ENCODE results near the gene PCDHA1.
A peak's percentile ranks its signal among the peaks of the same experiment; 100 is the strongest.

PCDHA1 gene

DNA sequence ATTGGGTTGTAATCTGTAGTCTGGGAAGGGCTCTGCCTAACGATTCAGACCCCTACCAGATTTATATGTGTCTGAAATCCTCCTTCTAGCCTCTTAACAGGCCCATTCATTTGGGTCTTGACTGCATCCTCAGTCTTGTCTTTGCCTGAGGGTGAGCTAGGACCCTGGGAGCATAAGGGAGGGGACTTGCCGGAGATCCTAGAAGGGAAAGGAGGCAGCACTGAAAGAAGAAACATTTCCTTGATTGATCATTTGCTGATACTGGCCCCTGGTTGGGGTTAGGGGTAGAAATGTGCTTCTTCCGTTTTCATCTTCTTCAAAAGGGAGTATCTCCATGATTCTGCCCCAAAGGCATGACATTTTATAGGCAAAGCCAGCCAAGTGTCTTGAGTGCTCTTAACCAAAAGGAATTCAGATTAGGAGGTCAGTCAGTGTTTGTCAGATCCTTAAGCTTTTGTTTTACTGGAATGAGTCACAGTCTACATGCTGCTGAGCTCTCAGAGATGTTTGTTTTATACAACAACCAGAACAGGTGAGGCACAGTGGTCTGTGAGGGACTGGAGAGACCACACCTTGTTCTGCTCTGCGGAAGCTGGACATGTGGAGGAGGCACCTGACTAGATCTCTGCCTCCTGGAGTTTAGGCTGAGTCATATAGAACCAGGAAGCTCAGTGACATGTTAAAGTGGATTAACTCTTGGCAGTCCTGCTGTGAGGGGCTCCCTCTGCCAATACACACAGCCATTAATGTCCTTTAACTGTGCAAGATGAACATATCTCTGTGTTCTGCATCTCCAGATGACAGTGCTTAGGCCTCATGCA lies 218.1 kb downstream of the PCDHA1 start (continued):
- TF ChIP-seq, protein P1, sequence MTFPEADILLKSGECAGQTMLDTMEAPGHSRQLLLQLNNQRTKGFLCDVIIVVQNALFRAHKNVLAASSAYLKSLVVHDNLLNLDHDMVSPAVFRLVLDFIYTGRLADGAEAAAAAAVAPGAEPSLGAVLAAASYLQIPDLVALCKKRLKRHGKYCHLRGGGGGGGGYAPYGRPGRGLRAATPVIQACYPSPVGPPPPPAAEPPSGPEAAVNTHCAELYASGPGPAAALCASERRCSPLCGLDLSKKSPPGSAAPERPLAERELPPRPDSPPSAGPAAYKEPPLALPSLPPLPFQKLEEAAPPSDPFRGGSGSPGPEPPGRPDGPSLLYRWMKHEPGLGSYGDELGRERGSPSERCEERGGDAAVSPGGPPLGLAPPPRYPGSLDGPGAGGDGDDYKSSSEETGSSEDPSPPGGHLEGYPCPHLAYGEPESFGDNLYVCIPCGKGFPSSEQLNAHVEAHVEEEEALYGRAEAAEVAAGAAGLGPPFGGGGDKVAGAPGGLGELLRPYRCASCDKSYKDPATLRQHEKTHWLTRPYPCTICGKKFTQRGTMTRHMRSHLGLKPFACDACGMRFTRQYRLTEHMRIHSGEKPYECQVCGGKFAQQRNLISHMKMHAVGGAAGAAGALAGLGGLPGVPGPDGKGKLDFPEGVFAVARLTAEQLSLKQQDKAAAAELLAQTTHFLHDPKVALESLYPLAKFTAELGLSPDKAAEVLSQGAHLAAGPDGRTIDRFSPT (tag by site-specific recombination; IDR thresholded peaks at IDR 0.05): no peak; the same call in none of the 2 replicates
- TF ChIP-seq ZNF624 (tag by site-specific recombination; IDR thresholded peaks at IDR 0.05) (no peak), ZBTB1 (tag by site-specific recombination; IDR thresholded peaks at IDR 0.05) (no peak), ZEB2 (tag by site-specific recombination; IDR thresholded peaks at IDR 0.05) (peak; percentile 59), ZNF19 (tag by site-specific recombination; IDR thresholded peaks at IDR 0.05; ENCODE audit: low read depth) (no peak), ZNF623 (tag by site-specific recombination; IDR thresholded peaks at IDR 0.05) (no peak), ZNF157 (tag by site-specific recombination; IDR thresholded peaks at IDR 0.05) (no peak), ZNF132 (tag by site-specific recombination; IDR thresholded peaks at IDR 0.05; ENCODE audit: borderline replicate concordance) (no peak), MEIS1 (CRISPR knock-in tag; IDR thresholded peaks at IDR 0.05; ENCODE audit: borderline replicate concordance) (no peak), GLI2 (tag by site-specific recombination; IDR thresholded peaks at IDR 0.05; ENCODE audit: borderline replicate concordance, low read depth) (no peak), ZFP69B (tag by site-specific recombination; IDR thresholded peaks at IDR 0.05) (no peak), BCL11A (tag by site-specific recombination; IDR thresholded peaks at IDR 0.05; ENCODE audit: low read depth) (no peak), ZNF2 (tag by site-specific recombination; IDR thresholded peaks at IDR 0.05) (no peak), ZNF24 (tag by site-specific recombination; IDR thresholded peaks at IDR 0.05) (0 out of 2 replicates have a peak, but pooled peaks have one; percentile 18), ZNF335 (tag by site-specific recombination; conservative IDR thresholded peaks at IDR 0.05) (no peak), ZNF544 (tag by site-specific recombination; IDR thresholded peaks at IDR 0.05) (no peak), GLIS1 (tag by site-specific recombination; IDR thresholded peaks at IDR 0.05) (peak; percentile 88), ZNF311 (tag by site-specific recombination; IDR thresholded peaks at IDR 0.05; ENCODE audit: borderline replicate concordance) (no peak)
- TF ChIP-seq, protein P2, sequence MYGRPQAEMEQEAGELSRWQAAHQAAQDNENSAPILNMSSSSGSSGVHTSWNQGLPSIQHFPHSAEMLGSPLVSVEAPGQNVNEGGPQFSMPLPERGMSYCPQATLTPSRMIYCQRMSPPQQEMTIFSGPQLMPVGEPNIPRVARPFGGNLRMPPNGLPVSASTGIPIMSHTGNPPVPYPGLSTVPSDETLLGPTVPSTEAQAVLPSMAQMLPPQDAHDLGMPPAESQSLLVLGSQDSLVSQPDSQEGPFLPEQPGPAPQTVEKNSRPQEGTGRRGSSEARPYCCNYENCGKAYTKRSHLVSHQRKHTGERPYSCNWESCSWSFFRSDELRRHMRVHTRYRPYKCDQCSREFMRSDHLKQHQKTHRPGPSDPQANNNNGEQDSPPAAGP (tag by site-specific recombination; IDR thresholded peaks at IDR 0.05): 0 out of 2 replicates have a peak, but pooled peaks have one; percentile 47
- TF ChIP-seq, protein P3, sequence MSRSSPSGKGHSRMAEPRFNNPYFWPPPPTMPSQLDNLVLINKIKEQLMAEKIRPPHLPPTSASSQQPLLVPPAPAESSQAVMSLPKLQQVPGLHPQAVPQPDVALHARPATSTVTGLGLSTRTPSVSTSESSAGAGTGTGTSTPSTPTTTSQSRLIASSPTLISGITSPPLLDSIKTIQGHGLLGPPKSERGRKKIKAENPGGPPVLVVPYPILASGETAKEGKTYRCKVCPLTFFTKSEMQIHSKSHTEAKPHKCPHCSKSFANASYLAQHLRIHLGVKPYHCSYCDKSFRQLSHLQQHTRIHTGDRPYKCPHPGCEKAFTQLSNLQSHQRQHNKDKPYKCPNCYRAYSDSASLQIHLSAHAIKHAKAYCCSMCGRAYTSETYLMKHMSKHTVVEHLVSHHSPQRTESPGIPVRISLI (tag by site-specific recombination; IDR thresholded peaks at IDR 0.05): no peak
- TF ChIP-seq, protein P4, sequence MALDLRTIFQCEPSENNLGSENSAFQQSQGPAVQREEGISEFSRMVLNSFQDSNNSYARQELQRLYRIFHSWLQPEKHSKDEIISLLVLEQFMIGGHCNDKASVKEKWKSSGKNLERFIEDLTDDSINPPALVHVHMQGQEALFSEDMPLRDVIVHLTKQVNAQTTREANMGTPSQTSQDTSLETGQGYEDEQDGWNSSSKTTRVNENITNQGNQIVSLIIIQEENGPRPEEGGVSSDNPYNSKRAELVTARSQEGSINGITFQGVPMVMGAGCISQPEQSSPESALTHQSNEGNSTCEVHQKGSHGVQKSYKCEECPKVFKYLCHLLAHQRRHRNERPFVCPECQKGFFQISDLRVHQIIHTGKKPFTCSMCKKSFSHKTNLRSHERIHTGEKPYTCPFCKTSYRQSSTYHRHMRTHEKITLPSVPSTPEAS (tag by site-specific recombination; IDR thresholded peaks at IDR 0.05): no peak
- TF ChIP-seq, protein P5, sequence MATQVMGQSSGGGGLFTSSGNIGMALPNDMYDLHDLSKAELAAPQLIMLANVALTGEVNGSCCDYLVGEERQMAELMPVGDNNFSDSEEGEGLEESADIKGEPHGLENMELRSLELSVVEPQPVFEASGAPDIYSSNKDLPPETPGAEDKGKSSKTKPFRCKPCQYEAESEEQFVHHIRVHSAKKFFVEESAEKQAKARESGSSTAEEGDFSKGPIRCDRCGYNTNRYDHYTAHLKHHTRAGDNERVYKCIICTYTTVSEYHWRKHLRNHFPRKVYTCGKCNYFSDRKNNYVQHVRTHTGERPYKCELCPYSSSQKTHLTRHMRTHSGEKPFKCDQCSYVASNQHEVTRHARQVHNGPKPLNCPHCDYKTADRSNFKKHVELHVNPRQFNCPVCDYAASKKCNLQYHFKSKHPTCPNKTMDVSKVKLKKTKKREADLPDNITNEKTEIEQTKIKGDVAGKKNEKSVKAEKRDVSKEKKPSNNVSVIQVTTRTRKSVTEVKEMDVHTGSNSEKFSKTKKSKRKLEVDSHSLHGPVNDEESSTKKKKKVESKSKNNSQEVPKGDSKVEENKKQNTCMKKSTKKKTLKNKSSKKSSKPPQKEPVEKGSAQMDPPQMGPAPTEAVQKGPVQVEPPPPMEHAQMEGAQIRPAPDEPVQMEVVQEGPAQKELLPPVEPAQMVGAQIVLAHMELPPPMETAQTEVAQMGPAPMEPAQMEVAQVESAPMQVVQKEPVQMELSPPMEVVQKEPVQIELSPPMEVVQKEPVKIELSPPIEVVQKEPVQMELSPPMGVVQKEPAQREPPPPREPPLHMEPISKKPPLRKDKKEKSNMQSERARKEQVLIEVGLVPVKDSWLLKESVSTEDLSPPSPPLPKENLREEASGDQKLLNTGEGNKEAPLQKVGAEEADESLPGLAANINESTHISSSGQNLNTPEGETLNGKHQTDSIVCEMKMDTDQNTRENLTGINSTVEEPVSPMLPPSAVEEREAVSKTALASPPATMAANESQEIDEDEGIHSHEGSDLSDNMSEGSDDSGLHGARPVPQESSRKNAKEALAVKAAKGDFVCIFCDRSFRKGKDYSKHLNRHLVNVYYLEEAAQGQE (tag by site-specific recombination; IDR thresholded peaks at IDR 0.05): no peak
- TF ChIP-seq, protein P6, sequence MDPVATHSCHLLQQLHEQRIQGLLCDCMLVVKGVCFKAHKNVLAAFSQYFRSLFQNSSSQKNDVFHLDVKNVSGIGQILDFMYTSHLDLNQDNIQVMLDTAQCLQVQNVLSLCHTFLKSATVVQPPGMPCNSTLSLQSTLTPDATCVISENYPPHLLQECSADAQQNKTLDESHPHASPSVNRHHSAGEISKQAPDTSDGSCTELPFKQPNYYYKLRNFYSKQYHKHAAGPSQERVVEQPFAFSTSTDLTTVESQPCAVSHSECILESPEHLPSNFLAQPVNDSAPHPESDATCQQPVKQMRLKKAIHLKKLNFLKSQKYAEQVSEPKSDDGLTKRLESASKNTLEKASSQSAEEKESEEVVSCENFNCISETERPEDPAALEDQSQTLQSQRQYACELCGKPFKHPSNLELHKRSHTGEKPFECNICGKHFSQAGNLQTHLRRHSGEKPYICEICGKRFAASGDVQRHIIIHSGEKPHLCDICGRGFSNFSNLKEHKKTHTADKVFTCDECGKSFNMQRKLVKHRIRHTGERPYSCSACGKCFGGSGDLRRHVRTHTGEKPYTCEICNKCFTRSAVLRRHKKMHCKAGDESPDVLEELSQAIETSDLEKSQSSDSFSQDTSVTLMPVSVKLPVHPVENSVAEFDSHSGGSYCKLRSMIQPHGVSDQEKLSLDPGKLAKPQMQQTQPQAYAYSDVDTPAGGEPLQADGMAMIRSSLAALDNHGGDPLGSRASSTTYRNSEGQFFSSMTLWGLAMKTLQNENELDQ (tag by site-specific recombination; IDR thresholded peaks at IDR 0.05; ENCODE audit: low read depth): no peak
- TF ChIP-seq, protein P7, sequence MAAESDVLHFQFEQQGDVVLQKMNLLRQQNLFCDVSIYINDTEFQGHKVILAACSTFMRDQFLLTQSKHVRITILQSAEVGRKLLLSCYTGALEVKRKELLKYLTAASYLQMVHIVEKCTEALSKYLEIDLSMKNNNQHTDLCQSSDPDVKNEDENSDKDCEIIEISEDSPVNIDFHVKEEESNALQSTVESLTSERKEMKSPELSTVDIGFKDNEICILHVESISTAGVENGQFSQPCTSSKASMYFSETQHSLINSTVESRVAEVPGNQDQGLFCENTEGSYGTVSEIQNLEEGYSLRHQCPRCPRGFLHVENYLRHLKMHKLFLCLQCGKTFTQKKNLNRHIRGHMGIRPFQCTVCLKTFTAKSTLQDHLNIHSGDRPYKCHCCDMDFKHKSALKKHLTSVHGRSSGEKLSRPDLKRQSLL (tag by site-specific recombination; IDR thresholded peaks at IDR 0.05): no peak
- TF ChIP-seq, protein P8, sequence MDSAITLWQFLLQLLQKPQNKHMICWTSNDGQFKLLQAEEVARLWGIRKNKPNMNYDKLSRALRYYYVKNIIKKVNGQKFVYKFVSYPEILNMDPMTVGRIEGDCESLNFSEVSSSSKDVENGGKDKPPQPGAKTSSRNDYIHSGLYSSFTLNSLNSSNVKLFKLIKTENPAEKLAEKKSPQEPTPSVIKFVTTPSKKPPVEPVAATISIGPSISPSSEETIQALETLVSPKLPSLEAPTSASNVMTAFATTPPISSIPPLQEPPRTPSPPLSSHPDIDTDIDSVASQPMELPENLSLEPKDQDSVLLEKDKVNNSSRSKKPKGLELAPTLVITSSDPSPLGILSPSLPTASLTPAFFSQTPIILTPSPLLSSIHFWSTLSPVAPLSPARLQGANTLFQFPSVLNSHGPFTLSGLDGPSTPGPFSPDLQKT (IDR thresholded peaks at IDR 0.05; ENCODE audit: borderline replicate concordance, low read depth, low read length): no peak
